PFSK-1 (cell line): Measurements from ENCODE around the gene KCNRG.

Experiments used
- FOXP2 ChIP-seq: optimal IDR thresholded peaks from 2 replicates; pipeline ENCODE3; 2011; ENCODE audit warnings: borderline replicate concordance, control low read depth, inconsistent platforms; ENCODE audit not compliant: insufficient read depth; ENCODE audit errors: extremely low read length, extremely low read depth
- POLR2AphosphoS5 ChIP-seq: IDR thresholded peaks from 2 replicates; pipeline ENCODE4 v1.6.1; 2012; ENCODE audit warnings: low read depth, mild to moderate bottlenecking, control low read depth, low read length, moderate library complexity
- REST ChIP-seq, 2 experiments: IDR thresholded peaks; 2 replicates each; pipeline versions ENCODE4 v1.6.1 to v1.8.0; 2011 to 2012; ENCODE audit warnings: low read depth in 2 of 2, low read length in 2 of 2, control low read depth in 1 of 2, inconsistent platforms in 1 of 2, mild to moderate bottlenecking in 1 of 2, moderate library complexity in 1 of 2; ENCODE audit not compliant: insufficient read depth in 1 of 2
- SIN3A ChIP-seq: IDR thresholded peaks from 2 replicates; pipeline ENCODE4 v1.6.1; 2012; ENCODE audit warnings: mild to moderate bottlenecking, low read length, moderate library complexity, borderline replicate concordance; ENCODE audit not compliant: insufficient read depth
- TAF1 ChIP-seq: IDR thresholded peaks from 2 replicates; pipeline ENCODE4 v1.6.1; 2012; ENCODE audit warnings: low read length, control low read depth, borderline replicate concordance; ENCODE audit not compliant: insufficient read depth

Gene KCNRG

GRCh38 chr13:50017819-50018218 lies 2.6 kb downstream of the KCNRG start:
- TF ChIP-seq FOXP2 (no peak), POLR2AphosphoS5 (no peak), TAF1 (no peak), REST (IDR thresholded peaks at IDR 0.05; ENCODE audit: insufficient read depth in 1 of 2, low read depth in 2 of 2, low read length in 2 of 2) (no peak), SIN3A (no peak)

- no peak for TF ChIP-seq FOXP2
Measured at GRCh38 chr13:50025436-50025835, 10.2 kb downstream of the KCNRG start.

- TF ChIP-seq TAF1 (no peak), REST (IDR thresholded peaks at IDR 0.05; ENCODE audit: insufficient read depth in 1 of 2, low read depth in 2 of 2, low read length in 2 of 2) (no peak), FOXP2 (no peak), POLR2AphosphoS5 (no peak), SIN3A (no peak)
Measured at GRCh38 chr13:50026788-50027473, 11.7 kb downstream of the KCNRG start.

- no peak for TF ChIP-seq POLR2AphosphoS5
- no peak for TF ChIP-seq REST (IDR thresholded peaks at IDR 0.05; ENCODE audit: insufficient read depth in 1 of 2, low read depth in 2 of 2, low read length in 2 of 2)
- TF ChIP-seq TAF1 = no peak
- TF ChIP-seq FOXP2 = no peak
- no peak for TF ChIP-seq SIN3A
Measured at GRCh38 chr13:50030315-50030714, 15.1 kb downstream of the KCNRG start.

- no peak for TF ChIP-seq REST (IDR thresholded peaks at IDR 0.05; ENCODE audit: insufficient read depth in 1 of 2, low read depth in 2 of 2, low read length in 2 of 2)
- TF ChIP-seq SIN3A = no peak
- TF ChIP-seq POLR2AphosphoS5 = no peak
- no peak for TF ChIP-seq FOXP2
- TF ChIP-seq TAF1 = no peak
Measured at GRCh38 chr13:50033725-50034124, 18.5 kb downstream of the KCNRG start.
